ENCODE results near the gene SPIRE1. TPM values are rescaled to one million over a fixed set of nuclear protein-coding genes. Genes with fewer than 3 reads are reported as not detected.
"Not testable (repeated sequence)": the region's sequence is repeated elsewhere in the genome, so short reads cannot be mapped to it uniquely, and the experiment has no call there.

Gene SPIRE1
- total RNA-seq, 1 donor from 2014 or later = 39.8 TPM

DNA sequence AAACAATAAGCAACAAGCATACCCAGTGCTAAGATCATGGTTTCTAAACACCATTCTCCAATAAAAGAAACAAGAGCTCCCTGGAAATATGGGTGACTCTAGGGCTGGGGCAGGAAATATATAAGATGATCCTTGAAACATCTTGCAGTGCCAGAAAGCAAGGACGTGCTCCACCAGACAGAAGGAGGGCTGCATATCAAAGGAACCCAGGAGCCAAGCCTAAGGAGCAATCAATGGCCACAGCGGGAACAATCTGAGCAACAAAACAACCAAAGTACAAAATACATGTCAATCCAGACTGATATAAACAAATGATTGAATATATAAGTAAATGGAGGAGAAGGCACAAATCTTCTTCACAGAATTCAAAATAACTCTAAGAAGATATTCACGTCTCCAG lies 10.1 kb downstream of the SPIRE1 start:
- no peak for DNase-seq (ENCODE audit: low spot score)

DNA sequence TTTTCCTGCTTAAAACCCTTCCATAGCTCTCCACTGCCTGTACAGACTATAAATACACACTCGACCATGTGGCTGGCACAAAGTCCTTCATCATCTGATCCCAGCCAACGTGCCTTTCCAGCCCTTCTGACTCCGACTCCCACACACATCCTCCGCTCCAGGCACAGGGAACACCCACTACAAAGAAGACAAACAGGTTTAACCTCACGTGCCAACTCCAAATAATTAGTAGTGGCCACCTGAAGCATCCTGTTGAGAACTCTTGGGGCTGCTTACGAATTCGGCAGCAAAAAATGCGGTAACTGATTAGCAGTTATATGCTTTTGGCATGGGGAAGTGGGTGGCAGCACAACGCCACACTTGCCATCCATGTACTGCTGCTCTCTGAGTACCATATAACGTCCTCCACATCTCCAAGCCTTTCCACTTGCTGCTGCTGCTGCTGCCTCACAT lies 12.1 kb downstream of the SPIRE1 start:
- no peak for DNase-seq (ENCODE audit: low spot score)

DNA sequence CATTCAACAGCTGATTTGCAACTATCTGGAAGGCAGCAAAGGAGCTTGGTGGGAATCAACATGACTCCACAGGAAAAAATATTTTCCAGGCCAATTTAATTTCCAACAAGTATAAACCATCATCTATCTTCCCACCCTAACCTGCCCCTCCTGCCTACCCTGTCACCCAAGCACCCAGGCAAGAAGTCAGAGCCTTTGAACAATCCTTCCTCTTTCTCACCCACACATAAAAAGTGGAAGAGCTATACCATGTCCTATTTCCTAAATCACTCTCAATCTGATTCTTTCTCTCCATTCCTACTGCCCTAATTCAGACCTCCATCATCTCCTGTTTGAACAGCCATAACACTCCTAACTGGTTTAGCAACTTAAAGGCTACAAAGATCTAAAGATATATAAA lies 12.7 kb downstream of the SPIRE1 start:
- no peak for DNase-seq (ENCODE audit: low spot score)

GRCh38 chr18:12643756-12644155 lies 14.2 kb downstream of the SPIRE1 start:
- not testable (repeated sequence) for DNase-seq (ENCODE audit: low spot score)

- DNase-seq (ENCODE audit: low spot score) = no peak
Measured at GRCh38 chr18:12640881-12641200, 17.1 kb downstream of the SPIRE1 start.

- DNase-seq (ENCODE audit: low spot score) = no peak
Measured at GRCh38 chr18:12639990-12640880, 17.7 kb downstream of the SPIRE1 start.

- no peak for DNase-seq (ENCODE audit: low spot score)
Measured at GRCh38 chr18:12638644-12639124, 19.2 kb downstream of the SPIRE1 start.

GRCh38 chr18:12637901-12638643 lies 19.8 kb downstream of the SPIRE1 start:
- DNase-seq (ENCODE audit: low spot score) = no peak

DNA sequence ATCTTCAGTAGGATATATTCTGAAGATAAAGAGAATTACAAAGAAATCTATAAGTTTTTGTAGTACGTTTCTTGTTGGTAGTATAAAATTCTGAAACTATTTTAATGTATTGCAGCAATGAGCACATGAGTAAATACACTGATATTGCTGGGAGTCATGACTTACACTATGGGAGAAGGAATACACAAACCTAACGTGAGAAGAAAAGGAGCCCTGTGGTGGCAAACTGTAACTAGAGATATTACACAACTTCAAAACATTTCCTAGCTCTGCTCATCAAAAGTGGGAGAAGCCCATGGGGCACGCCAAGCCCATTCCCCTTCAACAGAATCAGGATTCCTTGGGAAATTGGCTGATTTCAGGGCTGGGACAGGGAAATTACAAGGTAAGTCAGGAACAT lies 20.5 kb downstream of the SPIRE1 start:
- no peak for DNase-seq (ENCODE audit: low spot score)

GRCh38 chr18:12631831-12632477 lies 26.0 kb downstream of the SPIRE1 start:
- DNase-seq (ENCODE audit: low spot score) = no peak

- no peak for DNase-seq (ENCODE audit: low spot score)
Measured at GRCh38 chr18:12630136-12630535, 27.8 kb downstream of the SPIRE1 start.

DNA sequence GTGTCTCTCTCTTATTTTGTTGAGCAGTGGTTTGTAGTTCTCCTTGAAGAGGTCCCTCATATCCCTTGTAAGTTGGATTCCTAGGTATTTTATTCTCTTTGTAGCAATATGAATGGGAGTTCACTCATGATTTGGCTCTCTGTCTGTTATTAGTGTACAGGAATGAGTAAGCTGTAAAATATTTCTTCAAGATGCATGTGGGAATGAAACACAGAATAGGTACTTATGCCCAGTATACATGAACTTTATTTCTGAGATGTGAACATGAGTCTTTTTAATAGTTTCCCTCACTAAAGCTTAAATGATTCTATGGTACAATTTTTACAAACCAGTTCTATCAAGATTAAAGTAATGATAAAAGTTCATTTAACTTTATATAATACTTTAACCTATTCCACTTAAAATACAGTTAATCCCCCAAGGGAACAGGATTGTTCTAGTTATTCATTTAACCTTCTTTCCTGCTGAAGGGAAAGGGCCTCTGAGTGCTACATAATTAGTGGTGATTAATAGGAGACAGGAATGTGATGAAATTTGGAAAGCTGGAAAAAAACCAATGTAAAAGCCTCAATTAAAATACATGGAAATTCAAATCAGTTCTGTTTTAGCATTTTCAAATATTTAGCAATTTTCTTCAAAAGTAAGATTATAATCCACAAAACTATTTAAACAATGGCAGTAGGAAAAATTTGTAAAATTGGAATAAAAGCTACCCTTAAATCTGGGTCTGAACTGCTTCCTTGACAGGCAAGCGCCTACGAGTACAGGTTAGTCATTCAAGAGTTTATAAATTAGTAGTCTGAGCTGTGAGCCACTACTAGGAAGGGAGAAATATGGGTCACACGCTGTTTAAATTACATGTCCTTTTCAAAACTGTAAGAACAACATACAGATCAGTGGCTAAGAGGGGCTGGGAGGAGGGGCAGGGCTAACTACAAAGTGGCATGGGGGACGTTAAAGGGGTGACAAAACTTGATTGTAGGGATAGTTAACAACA lies 28.9 kb downstream of the SPIRE1 start:
- DNase-seq (ENCODE audit: low spot score) = no peak

DNA sequence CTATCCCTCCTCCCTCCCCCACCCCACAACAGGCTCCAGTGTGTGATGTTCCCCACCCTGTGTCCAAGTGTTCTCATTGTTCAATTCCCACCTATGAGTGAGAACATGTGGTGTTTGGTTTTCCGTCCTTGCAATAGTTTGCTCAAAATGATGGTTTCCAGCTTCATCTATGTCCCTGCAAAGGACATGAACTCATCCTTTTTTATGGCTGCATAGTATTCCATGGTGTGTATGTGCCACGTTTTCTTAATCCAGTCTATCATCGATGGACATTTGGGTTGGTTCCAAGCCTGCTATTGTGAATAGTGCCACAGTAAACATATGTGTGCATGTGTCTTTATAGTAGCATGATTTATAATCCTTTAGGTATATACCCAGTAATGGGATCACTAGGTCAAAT lies 30.7 kb downstream of the SPIRE1 start:
- not testable (repeated sequence) for DNase-seq (ENCODE audit: low spot score)

GRCh38 chr18:12625241-12625640 lies 32.7 kb downstream of the SPIRE1 start:
- no peak for DNase-seq (ENCODE audit: low spot score)

DNA sequence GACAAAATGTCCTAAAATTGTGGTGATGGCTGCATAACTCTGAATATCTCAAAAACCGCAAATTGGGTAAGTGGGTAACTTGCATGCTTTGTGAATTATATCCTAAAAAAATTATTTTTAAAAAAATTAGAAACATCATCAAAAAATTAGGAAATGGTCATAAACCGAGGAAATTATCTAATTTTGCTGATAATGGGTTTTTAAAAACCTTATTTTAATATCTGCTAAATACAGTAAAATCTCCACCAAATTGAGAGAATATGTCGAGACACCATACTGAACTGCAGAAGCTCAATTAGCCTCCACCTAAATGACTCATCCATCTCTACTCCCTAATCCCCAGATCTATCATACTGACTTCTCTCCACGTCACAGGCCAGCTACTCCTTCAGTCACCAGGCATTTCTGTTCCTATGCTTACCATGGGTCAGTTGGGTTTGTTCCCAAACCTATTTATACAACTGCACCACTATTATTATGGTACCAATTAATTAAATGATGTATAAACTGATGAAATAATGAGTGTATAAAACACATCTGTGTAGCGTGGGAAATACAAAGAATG lies 36.1 kb downstream of the SPIRE1 start:
- DNase-seq (ENCODE audit: low spot score) = no peak

GRCh38 chr18:12615748-12616147 lies 42.2 kb downstream of the SPIRE1 start:
- DNase-seq (ENCODE audit: low spot score) = no peak

DNA sequence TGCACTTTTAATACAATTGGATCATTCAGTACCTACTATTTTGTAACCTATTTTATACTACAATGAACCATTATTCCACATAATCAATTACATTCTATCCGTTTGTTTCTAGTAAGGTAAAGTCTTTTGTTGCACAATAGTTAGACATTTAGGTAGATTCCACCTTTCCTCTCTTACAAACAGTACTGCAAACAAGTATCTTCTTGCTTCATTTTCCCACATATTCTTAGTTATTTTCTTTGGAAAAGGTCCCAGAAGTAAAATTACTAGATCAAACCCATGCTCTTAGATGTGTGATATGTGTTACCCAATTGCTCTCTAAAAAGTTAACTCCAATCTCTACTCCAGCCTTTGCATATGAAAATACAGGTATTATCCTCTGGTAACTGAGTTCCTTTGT lies 49.6 kb downstream of the SPIRE1 start:
- no peak for DNase-seq (ENCODE audit: low spot score)

- no peak for DNase-seq (ENCODE audit: low spot score)
Measured at GRCh38 chr18:12606592-12607315, 51.2 kb downstream of the SPIRE1 start.

DNA sequence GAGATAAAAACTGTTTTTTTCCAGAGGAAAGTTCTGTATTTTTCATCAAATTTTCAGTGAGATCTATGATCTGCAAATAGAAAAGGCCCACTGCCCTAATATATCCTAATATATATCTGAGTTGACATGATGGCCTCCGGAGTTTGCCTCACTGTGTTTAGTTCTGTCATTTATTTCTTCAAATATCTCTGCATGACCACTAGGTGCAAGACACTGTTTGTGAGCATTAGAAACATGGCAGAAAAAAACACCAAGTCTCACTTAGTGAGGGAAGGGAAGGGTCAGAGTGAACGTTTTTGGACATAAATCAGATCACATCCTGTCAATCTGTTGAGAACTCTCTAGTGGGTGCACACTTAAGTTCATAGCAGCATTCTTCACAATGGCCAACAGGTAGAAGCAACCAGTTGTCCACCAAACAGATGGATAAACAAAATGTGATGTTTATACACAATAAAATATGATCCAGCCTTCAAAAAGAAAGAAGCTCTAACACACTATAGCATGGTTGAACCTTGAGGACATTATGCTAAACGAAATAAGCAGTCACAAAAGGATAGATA lies 53.4 kb downstream of the SPIRE1 start:
- no peak for DNase-seq (ENCODE audit: low spot score)

Measured in mesenteric fat pad (tissue), 1 donor.